SU-DHL-6 (cell line): ENCODE data around the gene MGST1.

Experiments
- CTCF ChIP-seq: fragments of 200-600 bp; sonication (generic); IDR thresholded peaks from one replicate; pipeline ENCODE4 v1.5.1; 2017; ENCODE audit warnings: antibody characterized with exemption, mild to moderate bottlenecking, low read length, moderate library complexity; ENCODE audit not compliant: insufficient read depth, poor library complexity, severe bottlenecking
- EZH2phosphoT487 ChIP-seq: fragments of 200-600 bp; sonication (generic), shearing (Covaris generic); conservative IDR thresholded peaks from 2 replicates; pipeline ENCODE4 v1.6.1; 2018; ENCODE audit warnings: mild to moderate bottlenecking, antibody characterized with exemption, low read length, moderate library complexity, mixed read lengths

GRCh38 chr12:16323638-16324037 is 23.8 kb upstream of the MGST1 start:
- TF ChIP-seq CTCF, result no peak
- no peak for TF ChIP-seq EZH2phosphoT487
